Motor neuron (in vitro differentiated cells): Measurements from ENCODE around the gene HOXB6. TPM values are rescaled to one million over a fixed set of nuclear protein-coding genes. Genes with fewer than 3 reads are reported as not detected.

ENCODE experiments used
- ATAC-seq, 8 experiments: fragments of 200-7000 bp; cut with Tn5 transposase; replicated peaks in 6 of 8; 2 replicates each; pipeline ENCODE4 v1.8.0; 2021; ENCODE audit warnings: mild to moderate bottlenecking in 8 of 8, moderate library complexity in 8 of 8
- H3K27ac ChIP-seq, 2 donors: fragments of 250-450 bp; sonication (Bioruptor Pico); 2 replicates each; pipeline ENCODE4 v1.9.0; 2021; ENCODE audit warnings: antibody characterized with exemption in 2 of 2, mild to moderate bottlenecking in 2 of 2, moderate library complexity in 1 of 2
- H3K4me1 ChIP-seq, 2 donors: fragments of 250-450 bp; sonication (Bioruptor Pico); replicated peaks in 1 of 2; 2 replicates each; pipeline ENCODE4 v1.6.1; 2021; ENCODE audit warnings: antibody characterized with exemption in 2 of 2, mild to moderate bottlenecking in 2 of 2, moderate library complexity in 1 of 2
- H3K4me3 ChIP-seq, 5 donors: fragments of 250-450 bp; sonication (Bioruptor Pico); 2 replicates each; pipeline ENCODE4 v1.9.0; 2021; ENCODE audit warnings: antibody characterized with exemption in 5 of 5, mild to moderate bottlenecking in 5 of 5, moderate library complexity in 4 of 5
- whole genome bisulfite sequencing, 10 experiments: fragments of 450-650 bp; shearing (Covaris generic); methylation state at CpG; one replicate each; pipeline ENCODE4 v1.0.0; 2022; 5-methylcytosine and 5-hydroxymethylcytosine counted together
- in situ Hi-C, 9 experiments: fragments of 400-800 bp; cut with MboI; loops; one replicate each; pipeline ENCODE4 v1.15.0; 2021; ENCODE audit warnings: low sequenced_read_pairs in 9 of 9, low pct_unique_long_range_greater_than_20kb in 2 of 9; ENCODE audit not compliant: unreplicated experiment in 9 of 9
- total RNA-seq, 8 experiments: library from RNA; unstranded; fragments of 300-600 nt; gene quantifications; 2 replicates each; pipeline versions ENCODE4 v1.2.3 to v1.2.4, GENCODE V29; 2022

Gene HOXB6
- total RNA-seq, 8 experiments from 2014 or later = 7.1 to 75.2 (median 35.3) TPM

DNA sequence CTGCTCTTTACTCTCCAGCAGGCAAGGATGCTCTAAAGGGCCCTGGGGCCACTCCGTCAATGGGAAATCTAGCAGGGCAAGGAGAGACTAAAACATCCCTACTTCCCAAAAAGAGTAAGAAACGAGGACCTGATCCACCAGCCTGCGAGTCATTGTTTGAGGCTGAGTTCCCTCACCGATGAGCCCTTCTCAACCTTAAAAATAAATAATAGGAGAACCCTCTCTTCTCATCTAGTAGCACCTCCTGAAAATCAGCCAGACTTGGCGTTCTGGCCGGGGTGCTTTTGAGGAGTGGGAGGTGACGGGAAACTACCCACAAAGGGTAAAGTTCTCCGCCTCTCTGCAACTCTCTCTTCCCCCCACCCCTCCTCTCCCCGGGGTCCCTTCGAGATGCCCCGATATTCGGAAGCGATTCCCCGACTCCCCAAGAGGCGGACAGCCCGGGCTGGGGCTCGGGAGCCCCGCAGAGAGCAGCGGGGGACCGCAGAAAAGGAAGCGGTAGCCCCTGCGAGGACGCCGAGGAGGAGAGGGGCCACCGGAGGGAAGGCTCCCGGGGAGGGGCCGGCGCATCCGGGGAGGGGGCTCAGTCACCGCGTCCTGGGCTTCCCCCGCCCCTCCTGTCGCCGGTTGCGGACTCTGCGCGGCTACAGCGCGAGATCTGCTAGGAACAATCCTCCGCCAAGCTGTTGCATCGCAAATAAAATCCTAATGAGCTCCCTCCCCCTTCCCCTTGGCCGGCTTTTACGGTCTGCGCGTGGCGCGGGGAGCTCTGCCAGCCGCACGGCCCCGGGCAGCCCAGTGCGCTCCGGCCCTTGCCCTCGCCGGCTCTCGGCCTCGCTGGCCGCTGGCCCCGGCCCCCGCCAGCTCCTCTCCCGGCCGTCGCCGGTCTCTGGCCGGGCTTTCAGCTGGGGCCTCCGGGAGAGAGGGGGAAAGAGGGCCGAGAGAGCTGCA is 20.0 kb upstream of the HOXB6 start:
- peak overlapping the region; percentile 53 to 92 (median 80) for H3K4me3 ChIP-seq
- peak in 7 of 8 experiments; percentile 8 to 55 (median 15) for ATAC-seq
- in situ Hi-C loops = loop anchor here in 2 of 9 experiments (10.0 to 25.0 kb wide), 2 partner anchors 112 to 470 kb away; partner anchors contain the start of gene HOXB13 (in 1 of the 2)
- peak overlapping the region; percentile 71 to 96 for H3K27ac ChIP-seq
- peaks cover 26 to 54% of the 10 kb centered on the region in 2 donors for H3K4me1 ChIP-seq
- 0 to 20% (median 2%) methylated on average over 1 to 13 of the region's 66 CpGs; no CpG with 5 or more reads in 7 of the 10 experiments for WGBS, 10 experiments

DNA sequence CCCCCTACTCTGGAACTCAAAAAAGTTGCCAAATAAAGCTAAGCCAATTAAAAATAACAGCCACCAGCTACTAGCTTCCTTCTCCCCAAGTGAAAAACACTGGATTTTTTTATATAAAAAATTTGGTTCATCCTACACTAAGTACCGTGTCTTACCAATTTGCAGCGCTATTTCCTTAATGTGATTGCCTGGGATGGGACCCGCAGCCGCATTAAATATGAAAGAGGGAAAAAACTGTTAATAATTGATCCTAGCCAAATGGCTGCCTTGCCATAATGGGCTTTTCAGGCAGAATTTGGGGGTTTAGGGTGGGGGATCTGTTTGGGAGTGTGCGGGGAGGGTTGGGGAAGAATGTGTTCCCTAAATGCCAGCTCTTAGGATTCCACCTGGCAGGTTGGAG is 19.3 kb upstream of the HOXB6 start:
- in situ Hi-C loops = loop anchor here in 1 of 9 experiments (10.0 kb wide), 1 partner anchor 469 kb away; no protein-coding TSS in a partner anchor
- H3K4me3 ChIP-seq = peak overlapping the region; percentile 53 to 92 (median 80)

GRCh38 chr17:48623583-48623982 is 18.8 kb upstream of the HOXB6 start:
- ATAC-seq = no peak
- Histone ChIP-seq H3K4me3 (peak overlapping the region; percentile 53 to 92 (median 80)), H3K4me1 (peaks cover 31 to 50% of the 10 kb centered on the region in 2 donors), H3K27ac (peak overlapping the region in 1 of 2 donors; percentile 96)
- 0 to 73% (median 27%) methylated on average over 2 to 4 of the region's 4 CpGs; no CpG with 5 or more reads in 7 of the 10 experiments for WGBS, 10 experiments
- in situ Hi-C loops = loop anchor here in 1 of 9 experiments (10.0 kb wide), 1 partner anchor 469 kb away; no protein-coding TSS in a partner anchor

More for the DNA sequence above, 19.3 kb upstream of the HOXB6 start:
- no peak for ATAC-seq
- WGBS, 10 experiments = 7 to 87% (median 33%) methylated on average over 1 to 4 of the region's 5 CpGs; no CpG with 5 or more reads in 5 of the 10 experiments
- Histone ChIP-seq H3K4me1 (peaks cover 31 to 55% of the 10 kb centered on the region in 2 donors), H3K27ac (peak overlapping the region in 1 of 2 donors; percentile 96)

GRCh38 chr17:48622857-48623256 is 18.1 kb upstream of the HOXB6 start:
- 0 to 49% (median 40%) methylated on average over 1 to 11 of the region's 11 CpGs; no CpG with 5 or more reads in 2 of the 10 experiments for WGBS, 10 experiments
- Histone ChIP-seq H3K4me3 (peak overlapping the region; percentile 53 to 92 (median 80)), H3K27ac (peak overlapping the region in 1 of 2 donors; percentile 96), H3K4me1 (peaks cover 31 to 46% of the 10 kb centered on the region in 2 donors)
- in situ Hi-C loops = loop anchor here in 1 of 9 experiments (10.0 kb wide), 1 partner anchor 468 kb away; no protein-coding TSS in a partner anchor
- ATAC-seq = no peak

- Histone ChIP-seq H3K27ac (peak overlapping the region in 1 of 2 donors; percentile 96), H3K4me1 (peaks cover 29 to 43% of the 10 kb centered on the region in 2 donors), H3K4me3 (peak overlapping the region; percentile 6 to 89 (median 80))
- WGBS, 10 experiments = 0 to 80% (median 44%) methylated on average over 1 to 28 of the region's 41 CpGs
- in situ Hi-C loops = loop anchor here in 1 of 9 experiments (10.0 kb wide), 1 partner anchor 467 kb away; no protein-coding TSS in a partner anchor
- no peak for ATAC-seq
Measured at GRCh38 chr17:48621410-48622392, 16.9 kb upstream of the HOXB6 start.

GRCh38 chr17:48620461-48621139 is 15.8 kb upstream of the HOXB6 start:
- in situ Hi-C loops = loop anchor here in 1 of 9 experiments (10.0 kb wide), 1 partner anchor 466 kb away; no protein-coding TSS in a partner anchor
- WGBS, 10 experiments = 9 to 84% (median 53%) methylated on average over 2 to 4 of the region's 6 CpGs; no CpG with 5 or more reads in 2 of the 10 experiments
- peak in 2 of 8 experiments; percentile 6 to 7 for ATAC-seq
- peaks cover 31 to 54% of the 10 kb centered on the region in 2 donors for H3K4me1 ChIP-seq
- peak overlapping the region in 4 of 5 donors; percentile 27 to 89 (median 80) for H3K4me3 ChIP-seq
- peak overlapping the region; percentile 12 to 96 for H3K27ac ChIP-seq

DNA sequence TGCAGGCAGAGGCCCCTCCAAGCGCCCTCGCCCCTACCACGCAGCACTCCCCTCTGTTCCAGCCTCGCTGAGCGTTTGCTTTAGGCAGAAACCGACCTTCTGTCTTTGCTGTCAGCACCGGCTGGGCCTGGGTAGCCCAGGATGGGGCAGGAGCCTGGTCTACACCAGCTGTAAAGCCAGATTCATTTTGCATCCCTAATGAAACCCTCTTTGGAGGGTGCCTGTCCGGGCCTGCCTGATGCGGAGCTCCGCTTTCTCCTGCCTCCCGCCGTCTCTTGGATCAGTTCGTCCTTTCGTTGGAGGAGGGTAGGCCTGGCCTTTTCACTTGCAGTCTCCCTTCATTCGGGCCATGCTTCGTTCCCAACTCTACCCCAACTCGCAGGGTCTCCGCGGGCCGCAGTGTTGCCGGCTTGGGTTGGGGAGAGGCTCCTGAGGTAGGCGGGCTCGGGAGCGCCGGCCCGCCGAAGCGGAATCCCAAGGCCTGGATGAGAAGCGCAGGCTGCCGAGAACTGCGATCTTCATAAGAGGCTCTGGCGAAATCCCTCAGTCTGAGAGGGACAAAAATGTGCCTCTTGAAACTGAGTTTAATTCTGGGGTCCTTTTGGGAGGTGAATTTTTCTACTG is 15.2 kb upstream of the HOXB6 start:
- ATAC-seq = peak in 5 of 8 experiments; percentile 11 to 24 (median 18)
- H3K27ac ChIP-seq = peak overlapping the region; percentile 12 to 96
- WGBS, 10 experiments = 5 to 85% (median 26%) methylated on average over 4 to 16 of the region's 32 CpGs; no CpG with 5 or more reads in 4 of the 10 experiments
- H3K4me1 ChIP-seq = peaks cover 31 to 55% of the 10 kb centered on the region in 2 donors
- in situ Hi-C loops = loop anchor here in 1 of 9 experiments (10.0 kb wide), 1 partner anchor 465 kb away; no protein-coding TSS in a partner anchor
- H3K4me3 ChIP-seq = peak overlapping the region; percentile 26 to 89 (median 80)

- 3 to 31% (median 11%) methylated on average over 5 to 21 of the region's 25 CpGs; no CpG with 5 or more reads in 1 of the 10 experiments for WGBS, 10 experiments
- H3K27ac ChIP-seq = peak overlapping the region in 1 of 2 donors; percentile 97
- H3K4me1 ChIP-seq = peaks cover 31 to 55% of the 10 kb centered on the region in 2 donors
- peak overlapping the region; percentile 26 to 89 (median 80) for H3K4me3 ChIP-seq
- in situ Hi-C loops = no loop called here
- ATAC-seq = peak; percentile 57 to 91 (median 60)
Measured at GRCh38 chr17:48618256-48618896, 13.6 kb upstream of the HOXB6 start.

GRCh38 chr17:48617471-48618255 is 12.9 kb upstream of the HOXB6 start:
- in situ Hi-C loops = no loop called here
- Histone ChIP-seq H3K27ac (peak overlapping the region; percentile 23 to 97), H3K4me3 (peak overlapping the region; percentile 23 to 89 (median 80)), H3K4me1 (peaks cover 31 to 53% of the 10 kb centered on the region in 2 donors)
- WGBS, 10 experiments = 0 to 54% (median 6%) methylated on average over 1 to 8 of the region's 43 CpGs; no CpG with 5 or more reads in 1 of the 10 experiments
- ATAC-seq = no peak
